Lung (tissue), 12 donors: ENCODE measurements around the gene TIGD3. TPM values are rescaled to one million over a fixed set of nuclear protein-coding genes. Genes with fewer than 3 reads are reported as not detected.

ENCODE experiments used
- ATAC-seq: fragments of 200-7000 bp; cut with Tn5 transposase; one replicate; pipeline ENCODE4 v1.9.1; 2020; ENCODE audit warnings: moderate number of reproducible peaks; ENCODE audit not compliant: insufficient read depth, low FRiP score
- DNase-seq, 3 donors: peaks; one replicate each; pipeline ENCODE4 v3.0.0-alpha.2; 2013 to 2017
- H3K27ac ChIP-seq, 2 donors: one replicate each; pipeline ENCODE4 v1.5.1; 2013; ENCODE audit warnings: mild to moderate bottlenecking in 2 of 2, moderate library complexity in 2 of 2, control low read depth in 1 of 2, inconsistent platforms in 1 of 2, low read depth in 1 of 2, low read length in 1 of 2
- H3K27me3 ChIP-seq, 3 donors: one replicate each; pipeline ENCODE4 v1.5.1; 2013; ENCODE audit warnings: low read length in 2 of 3; ENCODE audit not compliant: control insufficient read depth in 3 of 3, insufficient read depth in 3 of 3
- H3K36me3 ChIP-seq, 4 donors: one replicate each; pipeline ENCODE4 v1.5.1; 2013; ENCODE audit warnings: low read length in 4 of 4, mild to moderate bottlenecking in 1 of 4, moderate library complexity in 1 of 4; ENCODE audit not compliant: control insufficient read depth in 4 of 4, insufficient read depth in 4 of 4
- H3K4me1 ChIP-seq, 5 donors: one replicate each; pipeline ENCODE4 v1.5.1; 2013; ENCODE audit warnings: low read length in 5 of 5, mild to moderate bottlenecking in 2 of 5, moderate library complexity in 1 of 5; ENCODE audit not compliant: control insufficient read depth in 5 of 5, insufficient read depth in 5 of 5
- H3K4me3 ChIP-seq: one replicate; pipeline ENCODE4 v1.5.1; 2013; ENCODE audit warnings: mild to moderate bottlenecking, control low read depth, moderate library complexity
- H3K9ac ChIP-seq, 2 donors: one replicate each; pipeline ENCODE4 v1.5.1; 2013; ENCODE audit warnings: low read length in 2 of 2, control low read depth in 1 of 2; ENCODE audit not compliant: insufficient read depth in 1 of 2
- H3K9me3 ChIP-seq, 4 donors: one replicate each; pipeline ENCODE4 v1.5.1; 2013; ENCODE audit warnings: low read length in 3 of 4, mild to moderate bottlenecking in 1 of 4, moderate library complexity in 1 of 4; ENCODE audit not compliant: control insufficient read depth in 4 of 4, insufficient read depth in 3 of 4
- WGBS, 2 donors: extraction: QIAGEN DNeasy Blood & Tissue Kit; methylation state at CpG; one replicate each; pipeline ENCODE4 v1.1.7; 2013; 5-methylcytosine and 5-hydroxymethylcytosine counted together
- polyA plus RNA-seq, 2 donors: library from polyadenylated mRNA; stranded (reverse); fragments of 200-250 nt; gene quantifications; one replicate each; pipeline ENCODE4 v1.2.1, GENCODE V29; 2013
- total RNA-seq, 2 donors: library from RNA; depleted of rRNA in 1 of 2; stranded (reverse); fragments of >200 nt in 1 of 2; gene quantifications; one replicate each; pipeline ENCODE4 v1.2.1, GENCODE V29; 2014 to 2021
- TF ChIP-seq, protein P1 (sequence below): IDR thresholded peaks from 2 replicates; pipeline ENCODE4 v1.5.1; 2012; ENCODE audit warnings: mild to moderate bottlenecking; ENCODE audit errors: control extremely low read depth, extremely low read depth
- donor health status: control.
- donor health status: control.
- donor health status: Bipolar disorder and iron deficiency.
- donor health status: healthy.
- donor health status: DM: yes; HTN: yes; CAD: no.

TIGD3 gene
- total and polyA plus RNA-seq, 4 donors, result 0.21 to 0.27 (median 0.24) TPM; not detected in 1

DNA sequence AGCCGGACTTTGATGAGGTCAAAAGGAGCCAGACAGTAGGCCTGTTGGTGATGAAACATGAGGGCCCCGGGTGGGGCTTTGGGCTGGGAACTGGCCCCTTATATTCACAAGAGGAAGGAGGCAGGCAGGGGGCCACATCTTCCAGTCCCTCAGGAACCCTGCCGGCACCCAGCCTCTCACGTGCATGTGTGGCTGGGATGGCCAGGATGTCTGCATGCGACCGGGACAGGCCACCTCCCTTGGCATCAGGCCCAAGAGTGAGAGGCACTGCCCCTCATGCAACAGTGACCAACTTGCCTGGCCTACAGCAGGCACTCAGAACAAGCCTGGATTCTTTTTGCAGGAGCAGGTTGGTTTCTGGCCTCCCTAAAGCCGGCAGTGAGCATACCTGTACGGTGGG is 22.5 kb downstream of the TIGD3 start:
- no peak overlapping the region for H3K4me3 ChIP-seq
- ATAC-seq, result no peak

DNA sequence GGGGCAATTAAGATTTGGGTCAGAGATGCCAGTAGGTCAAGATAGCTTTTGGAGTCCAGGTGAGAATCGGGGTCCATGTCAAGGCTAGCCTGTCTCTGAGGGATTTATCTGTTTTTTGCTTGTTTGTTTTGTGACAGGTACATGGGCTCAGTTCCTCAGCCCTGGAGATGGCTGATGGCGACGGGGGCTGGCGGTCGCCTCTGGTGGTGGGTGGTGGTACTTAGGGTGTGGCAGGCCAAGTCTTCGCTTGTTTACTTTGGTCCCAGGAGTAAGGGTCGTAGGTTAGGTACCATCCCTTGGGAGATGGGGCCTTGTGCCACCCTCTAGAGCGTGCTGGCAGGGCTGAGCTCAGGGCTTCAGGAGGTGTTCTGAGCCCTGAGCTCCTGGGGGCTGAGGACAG is 23.2 kb downstream of the TIGD3 start:
- TF ChIP-seq, protein P1, sequence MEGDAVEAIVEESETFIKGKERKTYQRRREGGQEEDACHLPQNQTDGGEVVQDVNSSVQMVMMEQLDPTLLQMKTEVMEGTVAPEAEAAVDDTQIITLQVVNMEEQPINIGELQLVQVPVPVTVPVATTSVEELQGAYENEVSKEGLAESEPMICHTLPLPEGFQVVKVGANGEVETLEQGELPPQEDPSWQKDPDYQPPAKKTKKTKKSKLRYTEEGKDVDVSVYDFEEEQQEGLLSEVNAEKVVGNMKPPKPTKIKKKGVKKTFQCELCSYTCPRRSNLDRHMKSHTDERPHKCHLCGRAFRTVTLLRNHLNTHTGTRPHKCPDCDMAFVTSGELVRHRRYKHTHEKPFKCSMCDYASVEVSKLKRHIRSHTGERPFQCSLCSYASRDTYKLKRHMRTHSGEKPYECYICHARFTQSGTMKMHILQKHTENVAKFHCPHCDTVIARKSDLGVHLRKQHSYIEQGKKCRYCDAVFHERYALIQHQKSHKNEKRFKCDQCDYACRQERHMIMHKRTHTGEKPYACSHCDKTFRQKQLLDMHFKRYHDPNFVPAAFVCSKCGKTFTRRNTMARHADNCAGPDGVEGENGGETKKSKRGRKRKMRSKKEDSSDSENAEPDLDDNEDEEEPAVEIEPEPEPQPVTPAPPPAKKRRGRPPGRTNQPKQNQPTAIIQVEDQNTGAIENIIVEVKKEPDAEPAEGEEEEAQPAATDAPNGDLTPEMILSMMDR, result no peak
- Histone ChIP-seq H3K4me3 (no peak overlapping the region), H3K27me3 (no peaks in the 10 kb centered on the region), H3K9ac (no peak overlapping the region), H3K4me1 (peaks cover 0 to 17% (median 6%) of the 10 kb centered on the region in 5 donors), H3K27ac (no peak overlapping the region), H3K36me3 (no peaks in the 10 kb centered on the region), H3K9me3 (no peaks in the 10 kb centered on the region)
- no peak for ATAC-seq
- DNase-seq, result no peak
- 88 to 94% methylated on average over 8 of the region's 8 CpGs for WGBS, 2 donors

More for the DNA sequence above, 22.5 kb downstream of the TIGD3 start:
- H3K9me3 ChIP-seq, result no peaks in the 10 kb centered on the region
- H3K36me3 ChIP-seq, result no peaks in the 10 kb centered on the region
- peaks cover 0 to 16% (median 6%) of the 10 kb centered on the region in 5 donors for H3K4me1 ChIP-seq
- no peaks in the 10 kb centered on the region for H3K27me3 ChIP-seq
- TF ChIP-seq, protein P1, result no peak
- H3K27ac ChIP-seq, result no peak overlapping the region
- no peak overlapping the region for H3K9ac ChIP-seq
- WGBS, 2 donors, result 69 to 77% methylated on average over 7 to 8 of the region's 8 CpGs
- DNase-seq, result no peak

DNA sequence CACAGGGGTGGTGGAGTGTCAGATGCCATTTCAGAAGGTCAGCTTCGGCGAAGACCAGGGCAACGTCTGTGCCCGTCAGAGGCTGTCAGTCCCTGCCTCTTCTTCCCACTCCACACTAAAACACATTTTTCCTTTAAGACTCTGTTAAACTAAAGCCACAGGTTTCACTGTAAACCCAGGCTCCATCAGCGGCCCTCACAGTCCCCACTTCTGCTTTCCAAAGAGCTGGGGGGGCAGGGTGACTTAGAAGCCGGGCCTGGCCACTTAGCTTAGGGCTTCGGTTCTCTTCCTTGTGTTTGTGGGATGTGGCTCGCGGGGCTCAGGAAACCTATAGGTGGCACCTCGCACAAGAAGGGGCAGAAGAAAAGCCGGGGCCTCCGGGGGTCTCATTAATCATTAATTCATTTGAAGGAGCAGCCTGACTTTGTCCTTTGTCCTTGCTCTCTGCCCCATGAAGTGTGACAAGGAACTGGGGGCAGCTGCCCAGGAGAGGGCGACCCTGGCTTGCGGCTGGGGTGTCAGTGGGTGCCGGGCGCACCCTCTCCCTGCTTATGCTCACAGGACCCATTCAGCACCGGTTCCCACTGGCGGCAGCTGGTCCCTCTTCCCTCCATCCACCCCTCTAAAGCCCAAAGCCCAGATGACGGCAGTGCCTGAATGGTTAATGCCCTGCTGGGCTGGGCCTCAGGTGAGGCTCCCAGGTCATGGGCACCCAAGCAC is 23.8 kb downstream of the TIGD3 start:
- H3K27ac ChIP-seq, result no peak overlapping the region
- peaks cover 0 to 21% (median 9%) of the 10 kb centered on the region in 5 donors for H3K4me1 ChIP-seq
- no peaks in the 10 kb centered on the region for H3K27me3 ChIP-seq
- H3K9me3 ChIP-seq, result no peaks in the 10 kb centered on the region
- TF ChIP-seq, protein P1, result no peak
- no peaks in the 10 kb centered on the region for H3K36me3 ChIP-seq
- H3K9ac ChIP-seq, result no peak overlapping the region
- WGBS, 2 donors, result 53 to 71% methylated on average over 19 of the region's 19 CpGs
- peak in 1 of 3 donors; percentile 53 for DNase-seq
- no peak overlapping the region for H3K4me3 ChIP-seq
- ATAC-seq, result no peak
